Adipocyte (in vitro differentiated cells): ENCODE data around the gene PATE2.
A peak's percentile ranks its signal among the peaks of the same experiment; 100 is the strongest.

Experiments used
- DNase-seq: peaks from one replicate; pipeline ENCODE4 v3.0.0-alpha.2; 2015; ENCODE audit warnings: low read depth
- H3K27me3 ChIP-seq: replicated peaks from 2 replicates; pipeline ENCODE4 v1.7.0; 2013; ENCODE audit warnings: mild to moderate bottlenecking, low read length, moderate library complexity; ENCODE audit not compliant: control insufficient read depth, insufficient read depth
- H3K36me3 ChIP-seq: 2 replicates; pipeline ENCODE4 v1.7.0; 2013; ENCODE audit warnings: low read length, mild to moderate bottlenecking, moderate library complexity; ENCODE audit not compliant: control insufficient read depth, insufficient read depth, severe bottlenecking
- H3K4me1 ChIP-seq: 2 replicates; pipeline ENCODE4 v1.7.0; 2013; ENCODE audit warnings: mild to moderate bottlenecking, low read length, moderate library complexity; ENCODE audit not compliant: control insufficient read depth, insufficient read depth
- H3K4me3 ChIP-seq: 2 replicates; pipeline ENCODE4 v1.7.0; 2013; ENCODE audit warnings: mild to moderate bottlenecking, low read length, moderate library complexity
- H3K9ac ChIP-seq: 2 replicates; pipeline ENCODE4 v1.7.0; 2013; ENCODE audit warnings: mild to moderate bottlenecking, low read length, moderate library complexity
- H3K9me3 ChIP-seq: 2 replicates; pipeline ENCODE4 v1.7.0; 2013; ENCODE audit warnings: mild to moderate bottlenecking, low read length, moderate library complexity; ENCODE audit not compliant: control insufficient read depth

PATE2 gene

GRCh38 chr11:125778728-125779127 lies at the start of gene PATE2:
Gene PATE2, minus strand, starts transcription at chr11:125778828. Its CDS starts 55 bp downstream, at chr11:125778773.
- Histone ChIP-seq H3K27me3 (no peaks in the 10 kb centered on the region), H3K4me3 (no peak within 1 kb of the TSS), H3K36me3 (no peaks in the 10 kb centered on the region), H3K4me1 (peaks cover 4% of the 10 kb centered on the region), H3K9ac (no peak within 1 kb of the TSS), H3K9me3 (no peaks in the 10 kb centered on the region)
- no peak for DNase-seq

- Histone ChIP-seq H3K4me3 (no peak overlapping the region), H3K36me3 (no peaks in the 10 kb centered on the region), H3K9me3 (peaks cover 19% of the 10 kb centered on the region), H3K9ac (no peak overlapping the region), H3K27me3 (no peaks in the 10 kb centered on the region), H3K4me1 (no peaks in the 10 kb centered on the region)
- no peak for DNase-seq
These were observed 29.3 kb upstream of the PATE2 start for GRCh38 chr11:125807909-125808308.

- Histone ChIP-seq H3K9ac (no peak overlapping the region), H3K9me3 (peaks cover 42% of the 10 kb centered on the region)
These were observed 23.8 kb upstream of the PATE2 start for GRCh38 chr11:125802387-125802786.

GRCh38 chr11:125799808-125800207 lies 21.2 kb upstream of the PATE2 start:
- Histone ChIP-seq H3K27me3 (no peaks in the 10 kb centered on the region), H3K4me3 (no peak overlapping the region), H3K9me3 (peaks cover 52% of the 10 kb centered on the region), H3K36me3 (no peaks in the 10 kb centered on the region), H3K4me1 (no peaks in the 10 kb centered on the region), H3K9ac (no peak overlapping the region)
- no peak for DNase-seq

More at GRCh38 chr11:125802387-125802786, 23.8 kb upstream of the PATE2 start:
- no peak for DNase-seq
- no peaks in the 10 kb centered on the region for H3K36me3 ChIP-seq
- H3K4me3 ChIP-seq = no peak overlapping the region
- H3K27me3 ChIP-seq = no peaks in the 10 kb centered on the region
- no peaks in the 10 kb centered on the region for H3K4me1 ChIP-seq

- DNase-seq = no peak
- H3K9me3 ChIP-seq = peaks cover 53% of the 10 kb centered on the region
- H3K9ac ChIP-seq = no peak overlapping the region
- H3K4me3 ChIP-seq = no peak overlapping the region
- no peaks in the 10 kb centered on the region for H3K36me3 ChIP-seq
- no peaks in the 10 kb centered on the region for H3K4me1 ChIP-seq
- no peaks in the 10 kb centered on the region for H3K27me3 ChIP-seq
These were observed 19.0 kb upstream of the PATE2 start for GRCh38 chr11:125797641-125798040.

- H3K9ac ChIP-seq = no peak overlapping the region
- no peaks in the 10 kb centered on the region for H3K4me1 ChIP-seq
- DNase-seq = no peak
- H3K36me3 ChIP-seq = no peaks in the 10 kb centered on the region
- H3K27me3 ChIP-seq = no peaks in the 10 kb centered on the region
- H3K9me3 ChIP-seq = peaks cover 15% of the 10 kb centered on the region
- H3K4me3 ChIP-seq = no peak overlapping the region
These were observed 12.2 kb upstream of the PATE2 start for GRCh38 chr11:125790825-125791224.

GRCh38 chr11:125787827-125788226 lies 9.2 kb upstream of the PATE2 start, which contains the start of gene PATE3:
Gene PATE3, plus strand, starts transcription at chr11:125788127. Its CDS starts 25 bp downstream, at chr11:125788152.
- no peaks in the 10 kb centered on the region for H3K9me3 ChIP-seq
- H3K36me3 ChIP-seq = no peaks in the 10 kb centered on the region
- no peaks in the 10 kb centered on the region for H3K4me1 ChIP-seq
- no peak within 1 kb of the TSS for H3K9ac ChIP-seq
- H3K27me3 ChIP-seq = no peaks in the 10 kb centered on the region
- H3K4me3 ChIP-seq = no peak within 1 kb of the TSS
- no peak for DNase-seq

GRCh38 chr11:125784678-125785077 lies 6.0 kb upstream of the PATE2 start:
- DNase-seq = no peak
- Histone ChIP-seq H3K9ac (no peak overlapping the region), H3K27me3 (no peaks in the 10 kb centered on the region)

GRCh38 chr11:125777309-125777708 lies 1.3 kb downstream of the PATE2 start:
- Histone ChIP-seq H3K36me3 (no peaks in the 10 kb centered on the region), H3K4me3 (no peak overlapping the region), H3K9ac (no peak overlapping the region), H3K9me3 (no peaks in the 10 kb centered on the region), H3K27me3 (no peaks in the 10 kb centered on the region), H3K4me1 (peaks cover 19% of the 10 kb centered on the region)
- no peak for DNase-seq

More at GRCh38 chr11:125784678-125785077, 6.0 kb upstream of the PATE2 start:
- Histone ChIP-seq H3K9me3 (no peaks in the 10 kb centered on the region), H3K4me3 (no peak overlapping the region), H3K4me1 (no peaks in the 10 kb centered on the region), H3K36me3 (no peaks in the 10 kb centered on the region)

- Histone ChIP-seq H3K9me3 (no peaks in the 10 kb centered on the region), H3K4me1 (peaks cover 24% of the 10 kb centered on the region), H3K4me3 (peak overlapping the region; percentile 55), H3K9ac (peak overlapping the region; percentile 46), H3K36me3 (no peaks in the 10 kb centered on the region), H3K27me3 (no peaks in the 10 kb centered on the region)
- no peak for DNase-seq
These were observed 5.1 kb downstream of the PATE2 start for GRCh38 chr11:125773516-125773915.

GRCh38 chr11:125772834-125773505 lies 5.7 kb downstream of the PATE2 start:
- DNase-seq = peak; percentile 21
- peak overlapping the region; percentile 55 for H3K4me3 ChIP-seq
- peaks cover 24% of the 10 kb centered on the region for H3K4me1 ChIP-seq
- no peaks in the 10 kb centered on the region for H3K9me3 ChIP-seq
- no peaks in the 10 kb centered on the region for H3K27me3 ChIP-seq
- peak overlapping the region; percentile 46 for H3K9ac ChIP-seq
- no peaks in the 10 kb centered on the region for H3K36me3 ChIP-seq

- Histone ChIP-seq H3K4me3 (no peak overlapping the region), H3K9me3 (no peaks in the 10 kb centered on the region), H3K4me1 (peaks cover 24% of the 10 kb centered on the region), H3K9ac (no peak overlapping the region), H3K36me3 (no peaks in the 10 kb centered on the region), H3K27me3 (no peaks in the 10 kb centered on the region)
- no peak for DNase-seq
These were observed 8.0 kb downstream of the PATE2 start for GRCh38 chr11:125770583-125770982.
